ENCODE results near the gene SLC30A5.
"Not testable (repeated sequence)": the region's sequence is repeated elsewhere in the genome, so short reads cannot be mapped to it uniquely, and the experiment has no call there.

GRCh38 chr5:69088006-69088405 lies 5.8 kb upstream of the SLC30A5 start:
- TF ChIP-seq, protein P1, sequence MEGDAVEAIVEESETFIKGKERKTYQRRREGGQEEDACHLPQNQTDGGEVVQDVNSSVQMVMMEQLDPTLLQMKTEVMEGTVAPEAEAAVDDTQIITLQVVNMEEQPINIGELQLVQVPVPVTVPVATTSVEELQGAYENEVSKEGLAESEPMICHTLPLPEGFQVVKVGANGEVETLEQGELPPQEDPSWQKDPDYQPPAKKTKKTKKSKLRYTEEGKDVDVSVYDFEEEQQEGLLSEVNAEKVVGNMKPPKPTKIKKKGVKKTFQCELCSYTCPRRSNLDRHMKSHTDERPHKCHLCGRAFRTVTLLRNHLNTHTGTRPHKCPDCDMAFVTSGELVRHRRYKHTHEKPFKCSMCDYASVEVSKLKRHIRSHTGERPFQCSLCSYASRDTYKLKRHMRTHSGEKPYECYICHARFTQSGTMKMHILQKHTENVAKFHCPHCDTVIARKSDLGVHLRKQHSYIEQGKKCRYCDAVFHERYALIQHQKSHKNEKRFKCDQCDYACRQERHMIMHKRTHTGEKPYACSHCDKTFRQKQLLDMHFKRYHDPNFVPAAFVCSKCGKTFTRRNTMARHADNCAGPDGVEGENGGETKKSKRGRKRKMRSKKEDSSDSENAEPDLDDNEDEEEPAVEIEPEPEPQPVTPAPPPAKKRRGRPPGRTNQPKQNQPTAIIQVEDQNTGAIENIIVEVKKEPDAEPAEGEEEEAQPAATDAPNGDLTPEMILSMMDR (IDR thresholded peaks at IDR 0.05): not testable (repeated sequence)
- TF ChIP-seq EZH2 (IDR thresholded peaks at IDR 0.05; ENCODE audit: borderline replicate concordance, insufficient read depth, low read depth, low read length, poor library complexity, severe bottlenecking): not testable (repeated sequence)
